Measurements from ENCODE around the gene DHRS9. TPM values are rescaled to one million over a fixed set of nuclear protein-coding genes. Genes with fewer than 3 reads are reported as not detected.
"Not testable (repeated sequence)": the region's sequence is repeated elsewhere in the genome, so short reads cannot be mapped to it uniquely, and the experiment has no call there.

The DHRS9 gene
- total RNA-seq, 1 donor from 2014 or later, result 5.8 TPM

GRCh38 chr2:169118060-169118459, 48.7 kb downstream of the DHRS9 start:
- H3K27me3 ChIP-seq (ENCODE audit: control insufficient read depth, insufficient read depth, low read length), result peaks cover 9% of the 10 kb centered on the region
- no peak for TF ChIP-seq CTCF (IDR thresholded peaks at IDR 0.05; ENCODE audit: insufficient read depth, low read length, severe bottlenecking)
- FAIRE-seq, result peak; percentile 55
- H3K36me3 ChIP-seq (ENCODE audit: control insufficient read depth, insufficient read depth, low read length), result no peaks in the 10 kb centered on the region
- no peak for DNase-seq (ENCODE audit: low read depth)
- H3K4me3 ChIP-seq (ENCODE audit: low read depth, low read length), result no peak overlapping the region

- Histone ChIP-seq H3K4me3 (ENCODE audit: low read depth, low read length) (no peak overlapping the region), H3K36me3 (ENCODE audit: control insufficient read depth, insufficient read depth, low read length) (no peaks in the 10 kb centered on the region), H3K27me3 (ENCODE audit: control insufficient read depth, insufficient read depth, low read length) (peaks cover 9% of the 10 kb centered on the region)
- TF ChIP-seq CTCF (IDR thresholded peaks at IDR 0.05; ENCODE audit: insufficient read depth, low read length, severe bottlenecking), result no peak
- DNase-seq (ENCODE audit: low read depth) (peak; percentile 27), FAIRE-seq (no peak)
Observed at GRCh38 chr2:169119123-169119760, 49.9 kb downstream of the DHRS9 start.

DNA sequence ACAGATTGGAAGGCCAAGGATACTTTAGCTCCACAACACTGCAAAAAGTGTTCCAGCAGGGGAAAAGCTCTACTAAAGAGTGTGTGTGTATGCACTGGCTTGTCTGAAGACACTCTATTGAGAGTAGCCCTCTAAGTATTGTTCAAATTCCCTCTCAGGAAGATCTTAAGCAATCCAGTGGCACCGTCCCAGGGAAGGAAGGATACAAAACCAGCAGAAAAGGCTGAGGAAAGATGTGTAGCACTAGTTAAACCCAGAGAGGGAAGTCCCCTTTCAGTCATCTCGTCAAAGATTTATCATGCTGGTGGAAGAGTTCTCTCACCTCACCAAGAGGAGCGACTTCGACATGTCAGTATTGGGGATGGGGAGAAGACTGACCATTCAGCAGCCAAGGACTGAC, 50.5 kb downstream of the DHRS9 start:
- H3K4me3 ChIP-seq (ENCODE audit: low read depth, low read length), result no peak overlapping the region
- peaks cover 9% of the 10 kb centered on the region for H3K27me3 ChIP-seq (ENCODE audit: control insufficient read depth, insufficient read depth, low read length)
- no peak for DNase-seq (ENCODE audit: low read depth)
- TF ChIP-seq CTCF (IDR thresholded peaks at IDR 0.05; ENCODE audit: insufficient read depth, low read length, severe bottlenecking), result no peak
- FAIRE-seq, result no peak
- no peaks in the 10 kb centered on the region for H3K36me3 ChIP-seq (ENCODE audit: control insufficient read depth, insufficient read depth, low read length)

DNA sequence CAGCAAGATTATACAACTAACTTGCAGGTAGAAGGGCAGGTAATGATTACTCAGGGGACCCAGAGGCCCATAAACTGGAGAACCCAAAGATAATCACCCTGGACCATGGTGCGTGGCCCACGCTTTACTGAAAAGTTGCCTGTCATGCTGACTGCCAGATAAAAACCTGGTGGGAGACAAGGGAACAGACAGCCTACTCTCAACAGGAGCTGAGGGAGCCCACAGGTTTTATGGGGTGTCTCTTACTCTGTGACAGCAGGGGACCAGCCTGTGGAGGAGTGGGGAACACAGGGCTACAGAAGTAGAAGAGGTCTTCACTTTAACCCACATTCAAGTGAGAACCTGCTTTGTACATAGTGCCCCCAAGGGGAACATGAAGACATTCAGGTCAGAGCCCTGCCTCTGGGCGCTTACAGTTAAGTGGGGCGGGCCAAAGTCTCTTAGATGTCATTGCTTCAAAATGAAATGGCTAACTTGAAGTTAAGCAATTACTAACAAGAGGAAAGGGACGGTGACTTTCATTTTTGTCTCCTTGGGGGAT, 60.4 kb downstream of the DHRS9 start:
- no peaks in the 10 kb centered on the region for H3K27me3 ChIP-seq (ENCODE audit: control insufficient read depth, insufficient read depth, low read length)
- FAIRE-seq (no peak), DNase-seq (ENCODE audit: low read depth) (no peak)
- TF ChIP-seq CTCF (IDR thresholded peaks at IDR 0.05; ENCODE audit: insufficient read depth, low read length, severe bottlenecking), result no peak
- no peaks in the 10 kb centered on the region for H3K36me3 ChIP-seq (ENCODE audit: control insufficient read depth, insufficient read depth, low read length)
- no peak overlapping the region for H3K4me3 ChIP-seq (ENCODE audit: low read depth, low read length)

DNA sequence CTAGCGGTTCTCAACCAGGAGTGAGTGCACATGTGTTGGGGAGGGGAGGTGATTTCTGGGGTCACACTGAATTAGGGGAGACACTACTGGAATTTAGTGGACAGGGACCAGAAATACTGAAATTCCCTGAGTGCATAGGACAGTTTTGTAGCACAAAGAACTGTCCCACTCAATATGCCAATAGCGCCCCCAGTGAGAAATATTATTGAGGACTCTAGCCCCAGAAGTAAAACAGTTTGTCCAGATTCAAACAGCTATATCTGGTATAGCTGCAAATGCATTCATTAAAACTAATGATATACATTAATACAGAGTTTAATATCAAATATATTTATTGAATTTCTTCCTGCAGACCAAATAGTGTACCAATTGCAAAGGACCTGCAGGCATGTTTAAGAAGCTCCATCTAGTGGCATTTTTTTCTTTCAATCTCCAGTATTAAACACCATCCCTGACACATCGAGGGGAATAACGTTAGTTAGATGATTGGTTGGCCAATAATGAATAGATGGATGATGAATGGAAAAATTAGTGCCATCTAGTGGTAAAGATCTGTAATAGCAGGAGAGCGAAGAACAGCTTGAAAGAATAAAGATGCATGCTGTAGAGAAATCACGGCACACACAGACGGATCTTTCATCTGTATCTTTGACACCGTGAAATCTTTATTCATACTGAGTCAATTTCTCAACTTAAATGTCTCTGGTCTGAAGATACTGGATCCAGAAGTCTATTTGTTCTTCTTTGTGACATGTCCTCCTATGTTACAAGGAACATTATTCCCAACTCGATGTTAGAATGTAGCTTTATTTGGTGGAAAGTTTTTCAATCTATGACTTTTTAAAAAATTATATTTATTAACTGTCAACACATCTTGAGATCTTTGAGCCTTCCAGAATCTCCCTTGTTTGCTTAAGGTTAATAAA, 62.5 kb downstream of the DHRS9 start:
- FAIRE-seq, result no peak
- H3K27me3 ChIP-seq (ENCODE audit: control insufficient read depth, insufficient read depth, low read length), result no peaks in the 10 kb centered on the region
- no peaks in the 10 kb centered on the region for H3K36me3 ChIP-seq (ENCODE audit: control insufficient read depth, insufficient read depth, low read length)
- DNase-seq (ENCODE audit: low read depth), result peak; percentile 81
- H3K4me3 ChIP-seq (ENCODE audit: low read depth, low read length), result no peak overlapping the region
- TF ChIP-seq CTCF (IDR thresholded peaks at IDR 0.05; ENCODE audit: insufficient read depth, low read length, severe bottlenecking), result peak; percentile 59

DNA sequence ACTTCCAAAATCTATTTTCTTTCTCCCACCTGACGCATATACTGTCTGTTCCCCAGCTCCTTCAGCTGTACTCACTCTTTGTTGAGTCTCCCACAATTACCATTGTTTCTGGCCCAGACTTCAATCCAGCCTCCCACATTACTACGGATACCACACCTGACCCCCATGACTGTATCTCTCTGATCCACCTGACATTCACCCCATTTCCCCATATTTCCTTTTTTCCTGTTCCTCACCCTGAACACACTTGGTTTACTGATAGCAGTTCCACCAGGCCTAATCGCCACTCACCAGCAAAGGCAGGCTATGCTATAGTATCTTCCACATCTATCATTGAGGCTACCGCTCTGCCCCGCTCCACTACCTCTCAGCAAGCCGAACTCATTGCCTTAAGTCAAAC, 64.9 kb downstream of the DHRS9 start:
- not testable (repeated sequence) for DNase-seq (ENCODE audit: low read depth); H3K4me3 ChIP-seq (ENCODE audit: low read depth, low read length); H3K36me3 ChIP-seq (ENCODE audit: control insufficient read depth, insufficient read depth, low read length); FAIRE-seq; H3K27me3 ChIP-seq (ENCODE audit: control insufficient read depth, insufficient read depth, low read length)

DNA sequence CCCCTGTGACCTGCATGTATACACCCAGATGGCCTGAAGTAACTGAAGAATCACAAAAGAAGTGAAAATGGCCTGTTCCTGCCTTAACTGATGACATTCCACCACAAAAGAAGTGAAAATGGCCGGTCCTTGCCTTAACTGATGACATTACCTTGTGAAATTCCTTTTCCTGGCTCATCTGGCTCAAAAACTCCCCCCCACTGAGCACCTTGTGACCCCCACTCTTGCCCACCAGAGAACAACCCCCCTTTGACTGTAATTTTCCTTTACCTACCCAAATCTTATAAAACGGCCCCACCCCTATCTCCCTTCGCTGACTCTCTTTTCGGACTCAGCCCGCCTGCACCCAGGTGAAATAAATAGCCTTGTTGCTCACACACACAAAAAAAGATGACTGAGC, 67.1 kb downstream of the DHRS9 start:
- DNase-seq (ENCODE audit: low read depth); FAIRE-seq; H3K4me3 ChIP-seq (ENCODE audit: low read depth, low read length); H3K36me3 ChIP-seq (ENCODE audit: control insufficient read depth, insufficient read depth, low read length); H3K27me3 ChIP-seq (ENCODE audit: control insufficient read depth, insufficient read depth, low read length): not testable (repeated sequence)
